Cardiac muscle cell (in vitro differentiated cells and primary cell): ENCODE data around the gene ULK2. TPM values are rescaled to one million over a fixed set of nuclear protein-coding genes. Genes with fewer than 3 reads are reported as not detected.

Source experiments
- DNase-seq, 2 donors: peaks; one replicate each; pipeline versions ENCODE4 v3.0.0 to v3.0.0-alpha.2; 2010 to 2017; ENCODE audit warnings: low read depth in 1 of 2, low spot score in 1 of 2
- H3K27ac ChIP-seq: fragments of 200-600 bp; sonication (generic); 2 replicates; pipeline ENCODE4 v1.5.1; 2016
- H3K27me3 ChIP-seq: fragments of 200-600 bp; sonication (generic); 2 replicates; pipeline ENCODE4 v1.6.0; 2016; ENCODE audit warnings: control low read depth
- H3K36me3 ChIP-seq: fragments of 200-600 bp; sonication (generic); 2 replicates; pipeline ENCODE4 v1.5.1; 2016; ENCODE audit warnings: control low read depth
- H3K4me1 ChIP-seq: fragments of 200-600 bp; sonication (generic); 2 replicates; pipeline ENCODE4 v1.8.1; 2017; ENCODE audit warnings: low read depth, mild to moderate bottlenecking, mixed run types
- H3K4me3 ChIP-seq: fragments of 200-600 bp; sonication (generic); 2 replicates; pipeline ENCODE4 v1.5.1; 2016; ENCODE audit warnings: mild to moderate bottlenecking
- H3K9me3 ChIP-seq: fragments of 200-600 bp; sonication (generic); 2 replicates; pipeline ENCODE4 v1.5.1; 2017; ENCODE audit warnings: low read depth, mild to moderate bottlenecking, control low read depth
- polyA plus RNA-seq: library from polyadenylated mRNA; unstranded; fragments of >200 nt; fragmentation: Nextera tagmentation; extraction: Ambion mirVana; gene quantifications from 2 replicates; pipeline ENCODE4 v1.2.1, GENCODE V29; 2016
- total RNA-seq: library from RNA; depleted of rRNA; stranded (reverse); fragments of >200 nt; gene quantifications from 2 replicates; pipeline ENCODE4 v1.2.3, GENCODE V29; 2016
- TF ChIP-seq, protein P1 (sequence below): IDR thresholded peaks from 2 replicates; pipeline ENCODE4 v1.5.1; 2012; ENCODE audit warnings: low read depth, mild to moderate bottlenecking, low read length

ULK2 gene
- total and polyA plus RNA-seq, 2 experiments from 2014 or later, result 13.3 to 24.5 TPM

DNA sequence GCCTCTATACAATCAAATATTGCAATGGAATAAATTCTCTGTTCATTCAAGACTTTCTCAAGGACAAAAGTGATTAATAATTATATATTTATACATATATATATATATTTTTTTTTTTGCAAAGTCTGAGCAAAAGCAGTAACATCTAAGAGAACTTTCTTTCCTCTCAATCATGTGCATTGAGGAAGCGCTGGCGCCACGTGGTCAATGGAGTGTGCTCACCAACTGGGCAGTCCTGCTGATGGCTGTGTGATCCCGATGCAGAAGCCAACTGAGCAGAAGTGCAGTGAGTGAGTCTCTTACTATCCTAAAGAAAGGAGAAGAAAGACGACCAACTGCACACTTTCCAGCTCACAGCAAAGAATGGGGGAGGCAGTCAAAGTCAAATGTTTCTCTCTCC lies 37.2 kb upstream of the ULK2 start:
- Histone ChIP-seq H3K36me3 (peaks cover 48% of the 10 kb centered on the region), H3K27ac (no peak overlapping the region), H3K27me3 (no peaks in the 10 kb centered on the region), H3K4me1 (no peaks in the 10 kb centered on the region), H3K4me3 (no peak overlapping the region), H3K9me3 (no peaks in the 10 kb centered on the region)
- TF ChIP-seq, protein P1, sequence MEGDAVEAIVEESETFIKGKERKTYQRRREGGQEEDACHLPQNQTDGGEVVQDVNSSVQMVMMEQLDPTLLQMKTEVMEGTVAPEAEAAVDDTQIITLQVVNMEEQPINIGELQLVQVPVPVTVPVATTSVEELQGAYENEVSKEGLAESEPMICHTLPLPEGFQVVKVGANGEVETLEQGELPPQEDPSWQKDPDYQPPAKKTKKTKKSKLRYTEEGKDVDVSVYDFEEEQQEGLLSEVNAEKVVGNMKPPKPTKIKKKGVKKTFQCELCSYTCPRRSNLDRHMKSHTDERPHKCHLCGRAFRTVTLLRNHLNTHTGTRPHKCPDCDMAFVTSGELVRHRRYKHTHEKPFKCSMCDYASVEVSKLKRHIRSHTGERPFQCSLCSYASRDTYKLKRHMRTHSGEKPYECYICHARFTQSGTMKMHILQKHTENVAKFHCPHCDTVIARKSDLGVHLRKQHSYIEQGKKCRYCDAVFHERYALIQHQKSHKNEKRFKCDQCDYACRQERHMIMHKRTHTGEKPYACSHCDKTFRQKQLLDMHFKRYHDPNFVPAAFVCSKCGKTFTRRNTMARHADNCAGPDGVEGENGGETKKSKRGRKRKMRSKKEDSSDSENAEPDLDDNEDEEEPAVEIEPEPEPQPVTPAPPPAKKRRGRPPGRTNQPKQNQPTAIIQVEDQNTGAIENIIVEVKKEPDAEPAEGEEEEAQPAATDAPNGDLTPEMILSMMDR, result no peak
- DNase-seq, result no peak

DNA sequence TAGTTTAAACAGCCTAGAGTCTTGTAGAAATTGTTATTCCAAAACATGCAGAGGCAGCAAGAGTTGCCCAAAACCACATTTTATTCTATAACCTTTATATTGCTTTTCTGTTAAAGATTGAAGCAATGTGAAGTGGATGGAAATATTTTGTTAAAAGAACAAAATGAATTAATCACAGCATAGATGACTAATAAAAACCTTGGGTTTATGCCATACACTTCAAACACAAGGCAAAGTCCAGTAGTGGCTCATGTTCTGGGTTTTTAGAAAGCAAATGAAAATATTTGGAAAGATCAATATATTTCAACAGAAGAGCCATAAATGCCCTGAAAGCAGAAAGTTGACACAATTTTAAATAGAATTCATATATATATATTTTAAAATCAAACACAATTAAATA lies 36.7 kb upstream of the ULK2 start:
- no peak overlapping the region for H3K27ac ChIP-seq
- TF ChIP-seq, protein P1, result no peak
- no peaks in the 10 kb centered on the region for H3K9me3 ChIP-seq
- no peak overlapping the region for H3K4me3 ChIP-seq
- H3K4me1 ChIP-seq, result no peaks in the 10 kb centered on the region
- DNase-seq, result peak in 1 of 2 donors; percentile 27
- H3K27me3 ChIP-seq, result no peaks in the 10 kb centered on the region
- peaks cover 44% of the 10 kb centered on the region for H3K36me3 ChIP-seq

DNA sequence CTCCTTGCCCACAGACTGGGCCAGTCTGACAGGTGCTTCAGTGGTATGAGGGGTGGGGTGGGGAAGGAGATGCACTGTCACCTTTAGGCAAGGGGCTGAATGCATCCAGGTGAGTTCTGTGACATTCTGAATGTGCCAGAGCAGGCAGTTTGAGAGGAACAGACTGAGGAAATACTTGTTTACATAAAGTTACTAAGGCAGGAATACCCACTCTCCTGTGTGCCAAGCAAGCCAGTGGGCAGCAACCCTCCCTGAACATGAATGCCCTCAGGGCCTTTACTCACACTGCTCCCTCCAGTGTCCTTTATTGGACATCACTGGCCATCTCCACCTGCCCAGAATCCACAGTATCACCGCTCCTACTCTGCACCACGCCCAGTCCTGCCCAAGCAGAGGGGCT lies 33.1 kb upstream of the ULK2 start:
- H3K36me3 ChIP-seq, result peaks cover 19% of the 10 kb centered on the region
- DNase-seq, result no peak
- TF ChIP-seq, protein P1, result no peak
- H3K9me3 ChIP-seq, result no peaks in the 10 kb centered on the region
- H3K4me3 ChIP-seq, result no peak overlapping the region
- no peaks in the 10 kb centered on the region for H3K27me3 ChIP-seq
- no peak overlapping the region for H3K27ac ChIP-seq
- no peaks in the 10 kb centered on the region for H3K4me1 ChIP-seq

DNA sequence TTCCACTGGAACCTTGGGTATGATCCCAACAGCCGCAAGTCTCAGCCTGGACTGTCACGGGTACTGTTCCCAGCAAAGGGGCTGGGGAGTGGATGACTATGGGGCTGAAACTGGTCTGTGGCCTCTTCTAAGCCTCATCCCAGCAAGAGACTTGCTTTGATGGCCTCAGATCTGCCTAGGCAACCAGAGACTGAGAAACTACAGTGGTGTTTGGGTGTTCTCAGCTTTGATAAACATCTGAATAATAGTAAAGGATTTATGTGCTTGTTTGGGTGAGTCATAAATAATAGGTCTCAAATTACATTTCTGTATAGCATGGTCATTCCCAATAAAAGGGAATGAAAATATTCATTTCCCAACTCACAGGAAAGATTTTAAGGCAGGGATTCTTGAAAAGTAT lies 30.2 kb upstream of the ULK2 start:
- TF ChIP-seq, protein P1, result no peak
- peak overlapping the region; percentile 22 for H3K27ac ChIP-seq
- no peaks in the 10 kb centered on the region for H3K4me1 ChIP-seq
- no peaks in the 10 kb centered on the region for H3K27me3 ChIP-seq
- H3K36me3 ChIP-seq, result no peaks in the 10 kb centered on the region
- no peaks in the 10 kb centered on the region for H3K9me3 ChIP-seq
- DNase-seq, result peak in 1 of 2 donors; percentile 20
- H3K4me3 ChIP-seq, result no peak overlapping the region

DNA sequence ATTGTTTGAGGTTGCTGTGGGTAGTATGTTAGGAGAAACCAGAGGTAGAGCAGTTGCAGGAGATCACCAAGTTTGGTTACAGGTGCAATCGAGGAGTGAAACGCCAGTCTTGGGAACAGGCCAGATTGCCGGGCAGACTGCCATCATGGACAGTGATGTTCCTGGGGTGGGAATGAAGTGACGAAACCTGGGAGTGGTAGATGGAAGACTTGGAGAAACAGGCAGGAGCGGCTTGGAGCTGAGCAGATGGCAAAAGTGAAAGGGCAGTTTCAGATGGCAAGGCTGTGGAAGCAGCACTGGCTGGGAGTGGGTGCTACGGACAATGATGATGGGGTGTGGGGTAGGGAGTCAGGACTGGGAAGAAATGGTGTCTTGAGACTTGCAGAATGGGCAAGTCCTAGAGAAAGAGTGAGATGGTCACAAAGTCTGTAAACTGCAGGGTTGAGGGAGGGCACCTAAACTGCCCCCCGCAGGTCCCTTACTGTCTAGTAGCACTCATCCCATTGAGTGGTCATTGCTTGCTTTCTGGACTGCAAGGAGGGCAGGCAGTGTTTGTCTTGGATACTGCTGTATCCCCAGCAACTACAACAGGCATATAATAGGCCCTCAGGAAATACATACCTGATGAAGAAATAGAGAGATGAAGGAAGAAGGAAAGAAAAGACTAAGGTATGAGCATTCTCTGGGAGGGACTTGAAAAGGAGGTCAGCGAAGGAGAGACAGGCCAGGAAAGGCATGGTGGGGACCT lies 29.5 kb upstream of the ULK2 start:
- Histone ChIP-seq H3K27me3 (no peaks in the 10 kb centered on the region), H3K36me3 (no peaks in the 10 kb centered on the region), H3K9me3 (no peaks in the 10 kb centered on the region), H3K4me1 (no peaks in the 10 kb centered on the region), H3K27ac (peak overlapping the region; percentile 22), H3K4me3 (no peak overlapping the region)
- DNase-seq, result peak in 1 of 2 donors; percentile 45
- TF ChIP-seq, protein P1, result no peak
